Smooth muscle cell (in vitro differentiated cells): ENCODE data around the gene TRIM25. TPM values are rescaled to one million over a fixed set of nuclear protein-coding genes. Genes with fewer than 3 reads are reported as not detected.

Experiments
- DNase-seq: peaks from one replicate; lab custom pipeline; 2025; ENCODE audit not compliant: unreplicated experiment; lab: John Stamatoyannopoulos, UW
- H2AFZ ChIP-seq: fragments of 200-600 bp; sonication (generic); 2 replicates; pipeline ENCODE4 v1.6.0; 2016; ENCODE audit warnings: antibody characterized with exemption, low read depth, mild to moderate bottlenecking
- H3F3A ChIP-seq: fragments of 200-600 bp; sonication (generic); 2 replicates; pipeline ENCODE4 v1.6.0; 2017; ENCODE audit warnings: antibody characterized with exemption, low read depth
- H3K27ac ChIP-seq: fragments of 200-600 bp; sonication (generic); 2 replicates; pipeline ENCODE4 v1.5.1; 2016; ENCODE audit warnings: low read depth, mild to moderate bottlenecking
- H3K27me3 ChIP-seq: fragments of 200-600 bp; sonication (generic); 2 replicates; pipeline ENCODE4 v1.6.1; 2016; ENCODE audit warnings: low read depth, mild to moderate bottlenecking
- H3K36me3 ChIP-seq: fragments of 200-600 bp; sonication (generic); 2 replicates; pipeline ENCODE4 v1.5.1; 2016; ENCODE audit warnings: low read depth
- H3K4me1 ChIP-seq: fragments of 200-600 bp; sonication (generic); 2 replicates; pipeline ENCODE4 v1.5.1; 2016; ENCODE audit warnings: low read depth
- H3K4me2 ChIP-seq: fragments of 200-600 bp; sonication (generic); 2 replicates; pipeline ENCODE4 v1.6.0; 2016; ENCODE audit warnings: mild to moderate bottlenecking
- H3K4me3 ChIP-seq: fragments of 200-600 bp; sonication (generic); 2 replicates; pipeline ENCODE4 v1.5.1; 2016; ENCODE audit warnings: mild to moderate bottlenecking
- H3K79me2 ChIP-seq: fragments of 200-600 bp; sonication (generic); 2 replicates; pipeline ENCODE4 v1.6.0; 2016; ENCODE audit warnings: low read depth, mild to moderate bottlenecking
- H3K9ac ChIP-seq: fragments of 200-600 bp; sonication (generic); 2 replicates; pipeline ENCODE4 v1.6.0; 2016; ENCODE audit warnings: low read depth
- H3K9me3 ChIP-seq: fragments of 200-600 bp; sonication (generic); replicated peaks from 2 replicates; pipeline ENCODE4 v1.5.1; 2016; ENCODE audit warnings: low read depth
- H4K20me1 ChIP-seq: fragments of 200-600 bp; sonication (generic); 2 replicates; pipeline ENCODE4 v1.6.0; 2016; ENCODE audit warnings: low read depth
- WGBS: methylation state at CpG from one replicate; pipeline ENCODE4 v1.1.7; 2016; ENCODE audit warnings: low lambda C conversion rate; 5-methylcytosine and 5-hydroxymethylcytosine counted together
- polyA plus RNA-seq: library from polyadenylated mRNA; unstranded; fragments of >200 nt; fragmentation: Nextera tagmentation; extraction: Ambion mirVana; gene quantifications from 2 replicates; pipeline ENCODE4 v1.2.1, GENCODE V29; 2016
- total RNA-seq: library from RNA; depleted of rRNA; stranded (reverse); fragments of >200 nt; gene quantifications from 2 replicates; pipeline ENCODE4 v1.2.3, GENCODE V29; 2014
- TF ChIP-seq, protein P1 (sequence below): fragments of 200-600 bp; sonication (generic); IDR thresholded peaks from 2 replicates; pipeline ENCODE4 v1.5.1; 2017; ENCODE audit warnings: borderline replicate concordance, mild to moderate bottlenecking, antibody characterized with exemption; ENCODE audit not compliant: insufficient read depth, poor library complexity, severe bottlenecking

Gene TRIM25
- total and polyA plus RNA-seq, 2 experiments from 2014 or later: 2.6 to 7.1 TPM

DNA sequence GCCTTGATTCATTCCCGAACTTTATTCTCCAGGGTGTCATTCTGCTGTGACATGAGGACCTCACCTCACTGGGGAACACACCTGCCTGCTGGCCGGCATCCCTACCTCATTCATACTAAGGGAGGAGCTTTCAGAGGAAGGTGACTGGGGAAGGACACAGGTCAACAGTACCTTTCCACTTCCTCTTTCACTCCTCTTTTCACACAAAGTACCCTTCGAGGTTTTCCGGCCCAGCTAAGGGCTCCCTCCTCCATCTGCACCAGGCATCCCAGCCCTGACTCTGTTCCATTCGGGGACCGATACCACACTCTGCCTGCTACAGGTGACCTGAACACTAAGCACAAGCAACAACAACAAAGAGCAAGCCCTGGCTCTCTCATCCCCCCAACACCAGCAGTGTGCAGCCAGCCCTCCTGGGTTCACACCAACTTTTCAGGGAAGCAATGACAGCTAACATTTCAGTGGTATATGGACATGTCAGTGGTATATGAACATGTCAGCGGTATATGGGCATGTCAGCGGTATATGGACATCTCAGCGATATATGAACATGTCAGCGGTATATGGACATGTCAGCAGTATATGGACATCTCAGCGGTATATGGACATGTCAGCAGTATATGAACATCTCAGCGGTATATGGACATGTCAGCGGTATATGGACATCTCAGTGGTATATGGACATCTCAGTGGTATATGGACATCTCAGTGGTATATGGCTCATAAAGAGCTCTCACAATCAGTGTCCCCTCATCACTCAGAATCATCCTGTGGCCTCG, 16.0 kb downstream of the TRIM25 start:
- WGBS: 98% methylated on average over 14 of the region's 14 CpGs
- no peak overlapping the region for H3K4me2 ChIP-seq
- H3K9me3 ChIP-seq: no peaks in the 10 kb centered on the region
- H3K27me3 ChIP-seq: no peaks in the 10 kb centered on the region
- H2AFZ ChIP-seq: no peak overlapping the region
- TF ChIP-seq, protein P1, sequence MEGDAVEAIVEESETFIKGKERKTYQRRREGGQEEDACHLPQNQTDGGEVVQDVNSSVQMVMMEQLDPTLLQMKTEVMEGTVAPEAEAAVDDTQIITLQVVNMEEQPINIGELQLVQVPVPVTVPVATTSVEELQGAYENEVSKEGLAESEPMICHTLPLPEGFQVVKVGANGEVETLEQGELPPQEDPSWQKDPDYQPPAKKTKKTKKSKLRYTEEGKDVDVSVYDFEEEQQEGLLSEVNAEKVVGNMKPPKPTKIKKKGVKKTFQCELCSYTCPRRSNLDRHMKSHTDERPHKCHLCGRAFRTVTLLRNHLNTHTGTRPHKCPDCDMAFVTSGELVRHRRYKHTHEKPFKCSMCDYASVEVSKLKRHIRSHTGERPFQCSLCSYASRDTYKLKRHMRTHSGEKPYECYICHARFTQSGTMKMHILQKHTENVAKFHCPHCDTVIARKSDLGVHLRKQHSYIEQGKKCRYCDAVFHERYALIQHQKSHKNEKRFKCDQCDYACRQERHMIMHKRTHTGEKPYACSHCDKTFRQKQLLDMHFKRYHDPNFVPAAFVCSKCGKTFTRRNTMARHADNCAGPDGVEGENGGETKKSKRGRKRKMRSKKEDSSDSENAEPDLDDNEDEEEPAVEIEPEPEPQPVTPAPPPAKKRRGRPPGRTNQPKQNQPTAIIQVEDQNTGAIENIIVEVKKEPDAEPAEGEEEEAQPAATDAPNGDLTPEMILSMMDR: no peak
- H3K4me1 ChIP-seq: no peaks in the 10 kb centered on the region
- no peak overlapping the region for H3K9ac ChIP-seq
- no peaks in the 10 kb centered on the region for H4K20me1 ChIP-seq
- H3K27ac ChIP-seq: no peak overlapping the region
- H3K4me3 ChIP-seq: no peak overlapping the region
- H3F3A ChIP-seq: no peaks in the 10 kb centered on the region
- H3K79me2 ChIP-seq: no peaks in the 10 kb centered on the region
- no peaks in the 10 kb centered on the region for H3K36me3 ChIP-seq
- no peak for DNase-seq

DNA sequence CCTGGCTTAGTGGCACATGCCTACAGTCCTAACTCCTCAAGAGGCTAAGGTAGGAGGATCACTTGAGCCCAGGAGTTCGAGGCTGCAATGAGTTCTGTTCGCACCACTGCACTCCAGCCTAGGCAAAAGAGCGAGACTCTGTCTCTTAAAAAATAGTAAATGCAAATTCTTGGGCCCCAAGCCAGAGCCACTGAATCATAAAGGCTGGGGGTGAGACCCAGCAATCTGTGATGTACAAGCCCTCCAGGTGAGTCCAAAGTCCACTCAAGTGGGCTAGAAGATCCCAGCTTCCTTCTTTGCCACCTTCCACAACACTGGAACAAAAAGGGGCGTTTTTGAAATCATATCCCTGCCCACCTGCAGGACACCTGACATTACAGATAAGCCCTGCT, 16.9 kb downstream of the TRIM25 start:
- Histone ChIP-seq H3K9ac (no peak overlapping the region), H3K27ac (no peak overlapping the region), H3K9me3 (no peaks in the 10 kb centered on the region), H3K4me3 (no peak overlapping the region), H3K79me2 (no peaks in the 10 kb centered on the region), H2AFZ (no peak overlapping the region), H3F3A (no peaks in the 10 kb centered on the region), H3K27me3 (no peaks in the 10 kb centered on the region), H3K36me3 (no peaks in the 10 kb centered on the region), H3K4me2 (no peak overlapping the region), H3K4me1 (no peaks in the 10 kb centered on the region), H4K20me1 (no peaks in the 10 kb centered on the region)
- TF ChIP-seq, protein P1: no peak
- WGBS: 99% methylated on average over 4 of the region's 4 CpGs
- DNase-seq: no peak

DNA sequence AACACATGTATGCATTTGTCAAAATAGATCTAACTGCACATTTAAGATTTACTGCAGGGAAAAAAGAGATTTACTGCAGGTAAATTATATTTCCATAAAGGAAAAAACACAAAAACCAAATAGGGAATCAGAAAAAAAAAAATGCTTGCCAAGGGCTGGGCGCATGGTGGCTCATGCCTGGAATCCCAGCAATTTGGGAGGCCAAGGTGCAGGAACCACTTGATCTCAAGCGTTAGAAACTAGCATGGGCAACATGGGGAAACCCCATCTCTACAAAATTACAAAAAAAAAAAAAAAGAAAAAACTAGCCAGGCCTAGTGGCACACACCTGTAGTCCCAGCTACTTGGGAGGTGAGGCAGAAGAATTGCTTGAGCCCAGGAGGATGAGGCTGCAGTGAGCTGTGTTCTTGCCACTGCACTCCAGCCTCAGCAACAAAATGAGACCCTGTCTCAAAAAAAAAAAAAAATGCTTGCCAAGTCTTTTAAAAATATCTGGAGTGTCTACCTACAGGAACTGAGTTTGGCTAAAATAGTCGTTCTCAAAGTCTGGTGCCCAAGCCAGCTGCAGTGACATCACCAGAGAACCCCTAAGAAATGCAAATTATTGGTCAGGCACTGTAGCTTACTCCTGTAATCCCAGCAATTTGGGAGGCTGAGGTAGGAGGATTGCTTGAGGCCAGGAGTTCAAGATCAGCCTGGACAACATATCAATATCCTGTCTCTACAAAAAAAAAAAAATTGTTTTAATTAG, 17.5 kb downstream of the TRIM25 start:
- H3K4me2 ChIP-seq: no peak overlapping the region
- H3K36me3 ChIP-seq: no peaks in the 10 kb centered on the region
- H4K20me1 ChIP-seq: no peaks in the 10 kb centered on the region
- no peaks in the 10 kb centered on the region for H3F3A ChIP-seq
- H3K4me1 ChIP-seq: no peaks in the 10 kb centered on the region
- TF ChIP-seq, protein P1: no peak
- no peak overlapping the region for H3K4me3 ChIP-seq
- WGBS: 82% methylated on average over 3 of the region's 3 CpGs
- no peak overlapping the region for H3K27ac ChIP-seq
- H3K9me3 ChIP-seq: no peaks in the 10 kb centered on the region
- DNase-seq: no peak
- no peaks in the 10 kb centered on the region for H3K27me3 ChIP-seq
- H3K9ac ChIP-seq: no peak overlapping the region
- no peaks in the 10 kb centered on the region for H3K79me2 ChIP-seq
- H2AFZ ChIP-seq: no peak overlapping the region
